H9 (cell line): Measurements from ENCODE around the gene TMED3. TPM values are rescaled to one million over a fixed set of nuclear protein-coding genes. Genes with fewer than 3 reads are reported as not detected.

Experiments used
- DNase-seq: peaks from one replicate; pipeline ENCODE4 v3.0.0-alpha.2; 2017
- H2AFZ ChIP-seq: one replicate; pipeline ENCODE4 v1.6.1; 2013; ENCODE audit warnings: mild to moderate bottlenecking, low read length, control low read depth, moderate library complexity
- H2AK5ac ChIP-seq: 2 replicates; pipeline ENCODE4 v1.6.1; 2013; ENCODE audit warnings: low read length, control low read depth, mixed read lengths; ENCODE audit not compliant: insufficient read length
- H2BK120ac ChIP-seq: one replicate; pipeline ENCODE4 v1.6.1; 2013; ENCODE audit warnings: low read depth, mild to moderate bottlenecking, low read length, control low read depth, inconsistent platforms; ENCODE audit not compliant: poor library complexity, severe bottlenecking
- H2BK12ac ChIP-seq: 2 replicates; pipeline ENCODE4 v1.6.1; 2013; ENCODE audit warnings: low read length, control low read depth, mixed read lengths, low read depth; ENCODE audit not compliant: insufficient read length
- H2BK15ac ChIP-seq: 2 replicates; pipeline ENCODE4 v1.6.1; 2013; ENCODE audit warnings: low read depth, low read length, control low read depth
- H2BK20ac ChIP-seq: one replicate; pipeline ENCODE4 v1.6.1; 2013; ENCODE audit warnings: low read depth, mild to moderate bottlenecking, low read length, control low read depth, inconsistent platforms; ENCODE audit not compliant: poor library complexity, severe bottlenecking
- H2BK5ac ChIP-seq: 2 replicates; pipeline ENCODE4 v1.6.1; 2013; ENCODE audit warnings: low read length, control low read depth, mixed read lengths; ENCODE audit not compliant: insufficient read length
- H3K14ac ChIP-seq: 2 replicates; pipeline ENCODE4 v1.6.1; 2013; ENCODE audit warnings: low read length, control low read depth; ENCODE audit not compliant: insufficient read depth
- H3K18ac ChIP-seq: 2 replicates; pipeline ENCODE4 v1.6.1; 2013; ENCODE audit warnings: low read depth, mild to moderate bottlenecking, mixed read lengths, low read length, control low read depth; ENCODE audit not compliant: insufficient read length
- H3K23ac ChIP-seq: 2 replicates; pipeline ENCODE4 v1.6.1; 2013; ENCODE audit warnings: low read length, control low read depth, mixed read lengths, low read depth; ENCODE audit not compliant: insufficient read length
- H3K23me2 ChIP-seq: 2 replicates; pipeline ENCODE4 v1.6.1; 2013; ENCODE audit warnings: low read depth, mild to moderate bottlenecking, mixed read lengths, low read length, control low read depth; ENCODE audit not compliant: insufficient read length, poor library complexity, severe bottlenecking
- H3K27ac ChIP-seq: 2 replicates; pipeline ENCODE4 v1.5.1; 2013; ENCODE audit warnings: low read length, control low read depth, mixed read lengths, low read depth; ENCODE audit not compliant: insufficient read length
- H3K27me3 ChIP-seq: 2 replicates; pipeline ENCODE4 v1.6.1; 2013; ENCODE audit warnings: low read length, control low read depth, inconsistent platforms; ENCODE audit not compliant: insufficient read depth
- H3K4ac ChIP-seq: 2 replicates; pipeline ENCODE4 v1.6.1; 2013; ENCODE audit warnings: low read depth, mild to moderate bottlenecking, control low read depth, inconsistent platforms, low read length, moderate library complexity
- H3K4me1 ChIP-seq: 2 replicates; pipeline ENCODE4 v1.6.1; 2013; ENCODE audit warnings: low read length, control low read depth, inconsistent platforms; ENCODE audit not compliant: insufficient read depth
- H3K4me2 ChIP-seq: 2 replicates; pipeline ENCODE4 v1.6.1; 2013; ENCODE audit warnings: low read length, control low read depth, mixed read lengths; ENCODE audit not compliant: insufficient read length, insufficient read depth
- H3K56ac ChIP-seq: 2 replicates; pipeline ENCODE4 v1.6.1; 2013; ENCODE audit warnings: low read depth, mild to moderate bottlenecking, mixed read lengths, low read length, control low read depth; ENCODE audit not compliant: insufficient read length
- H3K79me1 ChIP-seq: 2 replicates; pipeline ENCODE4 v1.6.1; 2013; ENCODE audit warnings: low read depth, mild to moderate bottlenecking, moderate library complexity, low read length, control low read depth, inconsistent platforms; ENCODE audit not compliant: insufficient read depth, poor library complexity, severe bottlenecking
- H3K79me2 ChIP-seq: 2 replicates; pipeline ENCODE4 v1.6.1; 2013; ENCODE audit warnings: low read length, control low read depth, inconsistent platforms; ENCODE audit not compliant: insufficient read depth
- H3K9ac ChIP-seq: 2 replicates; pipeline ENCODE4 v1.6.1; 2013; ENCODE audit warnings: low read length, control low read depth, mixed read lengths; ENCODE audit not compliant: insufficient read length; ENCODE audit errors: extremely low read depth
- H3K9me3 ChIP-seq: one replicate; pipeline ENCODE4 v1.6.1; 2013; ENCODE audit warnings: low read depth, low read length, inconsistent platforms; ENCODE audit not compliant: control insufficient read depth
- H3T11ph ChIP-seq: one replicate; pipeline ENCODE4 v1.6.1; 2013; ENCODE audit warnings: mild to moderate bottlenecking, low read length, control low read depth, inconsistent platforms
- H4K20me1 ChIP-seq: one replicate; pipeline ENCODE4 v1.6.1; 2013; ENCODE audit not compliant: control insufficient read depth, insufficient read length, insufficient read depth
- H4K5ac ChIP-seq: 2 replicates; pipeline ENCODE4 v1.6.1; 2013; ENCODE audit warnings: low read depth, mild to moderate bottlenecking, mixed read lengths, low read length, control low read depth; ENCODE audit not compliant: insufficient read length
- H4K8ac ChIP-seq: replicated peaks from 2 replicates; pipeline ENCODE4 v1.6.1; 2013; ENCODE audit warnings: low read length, control low read depth, mixed read lengths, low read depth; ENCODE audit not compliant: insufficient read length
- H4K91ac ChIP-seq: 2 replicates; pipeline ENCODE4 v1.6.1; 2013; ENCODE audit warnings: low read depth, mild to moderate bottlenecking, moderate library complexity, mixed read lengths, low read length, control low read depth; ENCODE audit not compliant: insufficient read length
- H3K27ac Mint-ChIP-seq, 3 experiments: 2 replicates in 2 of 3; 3 replicates in 1 of 3; pipeline ENCODE4 v1.8.0; 2020 to 2021; ENCODE audit warnings: mixed read lengths in 3 of 3, mild to moderate bottlenecking in 1 of 3, moderate library complexity in 1 of 3
- H3K27me3 Mint-ChIP-seq: 2 replicates; pipeline ENCODE4 v1.8.0; 2021; ENCODE audit warnings: low read depth, mild to moderate bottlenecking, moderate library complexity, mixed read lengths
- H3K36me3 Mint-ChIP-seq, 3 experiments: 2 replicates in 2 of 3; 3 replicates in 1 of 3; pipeline ENCODE4 v1.8.0; 2020 to 2021; ENCODE audit warnings: low read depth in 3 of 3, mixed read lengths in 3 of 3; ENCODE audit not compliant: insufficient read depth in 1 of 3
- H3K4me1 Mint-ChIP-seq, 2 experiments: 2 replicates each; pipeline ENCODE4 v1.8.0; 2020; ENCODE audit warnings: mixed read lengths in 2 of 2
- H3K4me3 Mint-ChIP-seq, 2 experiments: 2 replicates in 1 of 2; 3 replicates in 1 of 2; pipeline ENCODE4 v1.8.0; 2020 to 2021; ENCODE audit warnings: mild to moderate bottlenecking in 2 of 2, mixed read lengths in 2 of 2, moderate library complexity in 1 of 2
- H3K9me3 Mint-ChIP-seq, 2 experiments: 2 replicates in 1 of 2; 3 replicates in 1 of 2; pipeline ENCODE4 v1.8.0; 2020; ENCODE audit warnings: mild to moderate bottlenecking in 2 of 2, mixed read lengths in 2 of 2, moderate library complexity in 1 of 2
- WGBS: extraction: QIAGEN DNeasy Blood & Tissue Kit; methylation state at CpG from one replicate; pipeline ENCODE4 v1.1.7; 2013; ENCODE audit warnings: missing lambda C conversion rate, low lambda C conversion rate, mixed read lengths; ENCODE audit not compliant: insufficient read length; ENCODE audit errors: extremely low coverage; 5-methylcytosine and 5-hydroxymethylcytosine counted together
- total RNA-seq: library from RNA; stranded (reverse); gene quantifications from 2 replicates; pipeline ENCODE4 v1.2.1, GENCODE V29; 2021
- TF ChIP-seq, protein P1 (sequence below): fragments of 200-600 bp; sonication (generic); conservative IDR thresholded peaks from 3 replicates; pipeline ENCODE4 v1.8.0; 2021; ENCODE audit warnings: antibody characterized with exemption, mild to moderate bottlenecking

The TMED3 gene
- total RNA-seq, 1 experiment from 2014 or later: 46.4 TPM

DNA sequence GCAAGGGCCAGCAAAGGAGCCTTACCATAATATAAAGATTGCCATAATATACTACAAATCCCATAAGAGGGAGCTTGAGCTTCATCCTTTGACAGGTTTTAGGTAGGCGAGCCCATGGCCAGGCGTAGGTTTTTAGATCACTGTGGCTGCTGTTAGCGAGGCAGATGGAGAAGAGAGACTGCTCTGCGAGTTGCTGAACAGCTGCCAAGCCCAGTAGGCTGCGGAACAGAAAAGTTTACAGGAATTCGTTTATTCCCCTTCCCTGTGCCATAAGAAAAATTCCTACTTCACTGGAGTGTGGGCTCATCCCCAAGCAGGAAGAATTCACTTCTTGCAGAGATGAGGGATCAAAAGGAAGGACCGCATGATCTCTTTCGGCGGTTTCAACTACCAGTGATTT is 30.5 kb downstream of the TMED3 start:
- Histone ChIP-seq H3K9me3 (no peaks in the 10 kb centered on the region), H3K23me2 (no peaks in the 10 kb centered on the region), H3K79me1 (no peaks in the 10 kb centered on the region), H2AFZ (no peak overlapping the region), H2BK5ac (no peak overlapping the region), H3K79me2 (no peaks in the 10 kb centered on the region; the same call in 1 of the 2 replicates), H3K4me1 (no peaks in the 10 kb centered on the region), H2BK120ac (no peak overlapping the region), H3K4ac (no peak overlapping the region), H4K8ac (no peak overlapping the region), H2BK12ac (no peak overlapping the region), H3K27ac (no peak overlapping the region), H3K4me2 (no peak overlapping the region), H3T11ph (no peak overlapping the region), H2BK15ac (no peak overlapping the region), H3K23ac (no peak overlapping the region), H4K91ac (no peak overlapping the region), H4K20me1 (no peaks in the 10 kb centered on the region), H3K27me3 (no peaks in the 10 kb centered on the region), H3K18ac (no peak overlapping the region), H2AK5ac (no peak overlapping the region), H3K9ac (no peak overlapping the region), H3K56ac (no peak overlapping the region), H2BK20ac (no peak overlapping the region), H4K5ac (no peak overlapping the region), H3K14ac (no peak overlapping the region)
- Mint-ChIP-seq H3K4me1 (no peaks in the 10 kb centered on the region), H3K27me3 (no peaks in the 10 kb centered on the region), H3K36me3 (peaks cover 4 to 10% (median 10%) of the 10 kb centered on the region in 3 experiments; a peak in 5 of 7 replicates), H3K27ac (no peak overlapping the region), H3K9me3 (peaks cover 11% of the 10 kb centered on the region in 2 experiments), H3K4me3 (no peak overlapping the region)
- WGBS: no CpG with 5 or more reads among the region's 9 CpGs
- TF ChIP-seq, protein P1, sequence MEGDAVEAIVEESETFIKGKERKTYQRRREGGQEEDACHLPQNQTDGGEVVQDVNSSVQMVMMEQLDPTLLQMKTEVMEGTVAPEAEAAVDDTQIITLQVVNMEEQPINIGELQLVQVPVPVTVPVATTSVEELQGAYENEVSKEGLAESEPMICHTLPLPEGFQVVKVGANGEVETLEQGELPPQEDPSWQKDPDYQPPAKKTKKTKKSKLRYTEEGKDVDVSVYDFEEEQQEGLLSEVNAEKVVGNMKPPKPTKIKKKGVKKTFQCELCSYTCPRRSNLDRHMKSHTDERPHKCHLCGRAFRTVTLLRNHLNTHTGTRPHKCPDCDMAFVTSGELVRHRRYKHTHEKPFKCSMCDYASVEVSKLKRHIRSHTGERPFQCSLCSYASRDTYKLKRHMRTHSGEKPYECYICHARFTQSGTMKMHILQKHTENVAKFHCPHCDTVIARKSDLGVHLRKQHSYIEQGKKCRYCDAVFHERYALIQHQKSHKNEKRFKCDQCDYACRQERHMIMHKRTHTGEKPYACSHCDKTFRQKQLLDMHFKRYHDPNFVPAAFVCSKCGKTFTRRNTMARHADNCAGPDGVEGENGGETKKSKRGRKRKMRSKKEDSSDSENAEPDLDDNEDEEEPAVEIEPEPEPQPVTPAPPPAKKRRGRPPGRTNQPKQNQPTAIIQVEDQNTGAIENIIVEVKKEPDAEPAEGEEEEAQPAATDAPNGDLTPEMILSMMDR: no peak
- DNase-seq: no peak
